Left lung (tissue), 10 donors: Measurements from ENCODE around the gene SCIN. TPM values are rescaled to one million over a fixed set of nuclear protein-coding genes. Genes with fewer than 3 reads are reported as not detected.

Source experiments
- ATAC-seq: fragments of 200-7000 bp; cut with Tn5 transposase; one replicate; pipeline ENCODE4 v1.9.1; 2020; ENCODE audit warnings: moderate library complexity
- DNase-seq, 4 donors: peaks; one replicate each; pipeline ENCODE4 v3.0.0-alpha.2; 2013 to 2020
- H3K27ac ChIP-seq, 2 donors: fragments of 200-600 bp; sonication (generic) in 1 of 2; one replicate each; pipeline versions ENCODE4 v1.5.0 to v1.8.0; 2020 to 2021
- H3K27me3 ChIP-seq, 2 donors: fragments of 200-600 bp; sonication (generic) in 1 of 2; one replicate each; pipeline versions ENCODE4 v1.5.0 to v1.8.0; 2020 to 2021
- H3K36me3 ChIP-seq, 2 donors: fragments of 200-600 bp; sonication (generic) in 1 of 2; one replicate each; pipeline versions ENCODE4 v1.5.0 to v1.8.0; 2020 to 2021
- H3K4me1 ChIP-seq, 2 donors: fragments of 200-600 bp; one replicate each; pipeline ENCODE4 v1.8.0; 2021
- H3K4me3 ChIP-seq, 2 donors: fragments of 200-600 bp; sonication (generic) in 1 of 2; one replicate each; pipeline versions ENCODE4 v1.5.0 to v1.8.0; 2020 to 2021; ENCODE audit warnings: mild to moderate bottlenecking in 1 of 2
- H3K9me3 ChIP-seq, 2 donors: fragments of 200-600 bp; sonication (generic) in 1 of 2; one replicate each; pipeline versions ENCODE4 v1.5.0 to v1.8.0; 2020 to 2021
- intact Hi-C, 2 donors: fragments of 100-400 bp; cut with DNase I; formaldehyde crosslinking; loops; one replicate each; pipeline versions ENCODE4 v1.11.2 to v1.14.2; 2022
- polyA plus RNA-seq, 6 donors: library from polyadenylated mRNA; unstranded; fragments of 120-200 nt; gene quantifications; one replicate each; pipeline ENCODE4 v1.2.1, GENCODE V29; 2013; ENCODE audit not compliant: insufficient read length in 6 of 6
- total RNA-seq, 2 donors: library from RNA; stranded (reverse); fragmentation: NEBNext Ultra II Directional; extraction: Animal tissue kit (Norgen Biotek cat#: 25700); gene quantifications; one replicate each; pipeline ENCODE4 v1.2.1, GENCODE V29; 2021
- TF ChIP-seq, protein P1 (sequence below), 2 donors: fragments of 200-600 bp; sonication (generic) in 1 of 2; IDR thresholded peaks; one replicate each; pipeline versions ENCODE4 v1.5.0 to v1.8.0; 2021; ENCODE audit warnings: antibody characterized with exemption in 2 of 2
- donor health status: DM: no; HTN: yes; CAD: no.
- donor health status: DM: no; HTN: no; CAD: no.

Gene SCIN
- total and polyA plus RNA-seq, 8 donors = 3.4 to 13.5 (median 8.0) TPM

DNA sequence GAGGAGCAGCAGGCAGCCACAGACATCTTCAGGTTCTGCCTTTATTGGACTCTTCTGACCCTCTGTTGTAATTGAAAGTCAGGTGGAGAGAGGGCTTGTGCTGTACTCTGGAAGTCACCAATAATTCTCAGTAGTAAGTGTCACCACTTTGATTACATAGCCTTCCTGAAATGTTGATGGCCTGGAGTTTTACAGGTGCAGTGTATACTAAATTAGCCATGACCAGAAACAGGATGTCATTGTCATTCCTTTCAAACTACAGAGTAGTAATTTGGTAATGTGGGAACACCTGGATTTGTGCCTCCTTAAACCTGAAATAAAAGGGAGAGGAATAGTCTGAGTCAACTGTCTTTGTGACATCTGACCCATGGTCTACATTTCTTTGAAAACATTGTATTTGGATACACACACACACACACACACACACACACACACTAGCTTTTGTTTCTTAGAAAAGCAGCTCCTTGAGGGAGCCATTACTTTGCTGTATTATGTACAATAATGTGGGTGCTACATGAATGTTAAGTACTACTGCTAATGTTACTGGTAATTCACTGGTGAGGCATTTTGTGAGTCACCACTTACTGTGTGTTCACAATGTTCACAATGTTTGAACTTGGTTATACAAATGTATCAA, 136.5 kb downstream of the SCIN start:
- ATAC-seq = peak; percentile 93

DNA sequence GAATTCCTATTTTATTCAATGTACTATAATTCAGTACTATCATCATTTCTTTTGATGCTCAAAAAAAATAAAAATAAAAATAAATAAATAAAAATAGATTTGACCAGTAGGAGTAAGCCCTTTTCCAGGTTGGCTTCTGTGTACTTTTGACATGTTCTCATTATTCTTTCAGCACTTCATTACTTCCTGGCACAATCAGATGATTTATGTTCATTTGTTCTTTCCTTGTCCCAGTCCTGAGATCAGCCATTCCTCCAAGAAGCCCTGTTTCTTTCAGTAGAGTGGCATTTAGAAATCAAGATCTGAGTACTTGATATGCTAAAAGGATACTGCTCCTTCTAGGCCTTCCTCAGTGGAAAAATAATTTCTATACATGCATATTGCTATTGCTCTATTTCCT, 137.8 kb downstream of the SCIN start:
- intact Hi-C loops = no loop called here
- TF ChIP-seq, protein P1, sequence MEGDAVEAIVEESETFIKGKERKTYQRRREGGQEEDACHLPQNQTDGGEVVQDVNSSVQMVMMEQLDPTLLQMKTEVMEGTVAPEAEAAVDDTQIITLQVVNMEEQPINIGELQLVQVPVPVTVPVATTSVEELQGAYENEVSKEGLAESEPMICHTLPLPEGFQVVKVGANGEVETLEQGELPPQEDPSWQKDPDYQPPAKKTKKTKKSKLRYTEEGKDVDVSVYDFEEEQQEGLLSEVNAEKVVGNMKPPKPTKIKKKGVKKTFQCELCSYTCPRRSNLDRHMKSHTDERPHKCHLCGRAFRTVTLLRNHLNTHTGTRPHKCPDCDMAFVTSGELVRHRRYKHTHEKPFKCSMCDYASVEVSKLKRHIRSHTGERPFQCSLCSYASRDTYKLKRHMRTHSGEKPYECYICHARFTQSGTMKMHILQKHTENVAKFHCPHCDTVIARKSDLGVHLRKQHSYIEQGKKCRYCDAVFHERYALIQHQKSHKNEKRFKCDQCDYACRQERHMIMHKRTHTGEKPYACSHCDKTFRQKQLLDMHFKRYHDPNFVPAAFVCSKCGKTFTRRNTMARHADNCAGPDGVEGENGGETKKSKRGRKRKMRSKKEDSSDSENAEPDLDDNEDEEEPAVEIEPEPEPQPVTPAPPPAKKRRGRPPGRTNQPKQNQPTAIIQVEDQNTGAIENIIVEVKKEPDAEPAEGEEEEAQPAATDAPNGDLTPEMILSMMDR (IDR thresholded peaks at IDR 0.05) = no peak
- H3K27me3 ChIP-seq = no peaks in the 10 kb centered on the region
- DNase-seq (no peak), ATAC-seq (no peak)
- H3K36me3 ChIP-seq = no peaks in the 10 kb centered on the region
- no peak overlapping the region for H3K4me3 ChIP-seq
- H3K4me1 ChIP-seq = peaks cover 4 to 9% of the 10 kb centered on the region in 2 donors
- no peak overlapping the region for H3K27ac ChIP-seq
- no peaks in the 10 kb centered on the region for H3K9me3 ChIP-seq

More for the DNA sequence above, 136.5 kb downstream of the SCIN start:
- Histone ChIP-seq H3K4me1 (peaks cover 4 to 7% of the 10 kb centered on the region in 2 donors), H3K9me3 (peaks cover 2 to 3% of the 10 kb centered on the region in 2 donors), H3K27ac (no peak overlapping the region), H3K4me3 (no peak overlapping the region), H3K27me3 (no peaks in the 10 kb centered on the region), H3K36me3 (no peaks in the 10 kb centered on the region)
- intact Hi-C loops = no loop called here
- TF ChIP-seq, protein P1 (IDR thresholded peaks at IDR 0.05) = no peak
- no peak for DNase-seq

Other genes starting within 250 kb of the SCIN start
- 1 to 10 TPM; 2.6 to 4.3 TPM for gene VWDE, start 166.9 kb upstream of the SCIN start, total RNA-seq
- 1 to 10 TPM; 1.5 to 6.1 (median 3.6) TPM for gene VWDE, start 166.9 kb upstream of the SCIN start, polyA plus RNA-seq
- 10 to 100 TPM; 18.4 to 27.0 TPM for gene ARL4A, start 116.9 kb downstream of the SCIN start, total RNA-seq
- 10 to 100 TPM; 25.0 to 36.8 (median 27.8) TPM for gene ARL4A, start 116.9 kb downstream of the SCIN start, polyA plus RNA-seq